Thyroid gland (tissue), 4 donors: ENCODE data around the gene APBB2.

Experiments
- POLR2A ChIP-seq, 2 donors: fragments of 450-650 bp; IDR thresholded peaks; one replicate each; pipeline ENCODE4 v1.6.1; 2017; ENCODE audit warnings: antibody characterized with exemption in 2 of 2, mild to moderate bottlenecking in 2 of 2, moderate library complexity in 1 of 2
- TF ChIP-seq, protein P1 (sequence below), 6 experiments: fragments of 200-600 bp in 3 of 6; fragments of 450-650 bp in 3 of 6; sonication (generic) in 3 of 6; IDR thresholded peaks; one replicate each; pipeline ENCODE4 v1.5.1; 2016 to 2019; ENCODE audit warnings: antibody characterized with exemption in 6 of 6, mild to moderate bottlenecking in 2 of 6, inconsistent platforms in 1 of 6, moderate library complexity in 1 of 6

- TF ChIP-seq, protein P1, sequence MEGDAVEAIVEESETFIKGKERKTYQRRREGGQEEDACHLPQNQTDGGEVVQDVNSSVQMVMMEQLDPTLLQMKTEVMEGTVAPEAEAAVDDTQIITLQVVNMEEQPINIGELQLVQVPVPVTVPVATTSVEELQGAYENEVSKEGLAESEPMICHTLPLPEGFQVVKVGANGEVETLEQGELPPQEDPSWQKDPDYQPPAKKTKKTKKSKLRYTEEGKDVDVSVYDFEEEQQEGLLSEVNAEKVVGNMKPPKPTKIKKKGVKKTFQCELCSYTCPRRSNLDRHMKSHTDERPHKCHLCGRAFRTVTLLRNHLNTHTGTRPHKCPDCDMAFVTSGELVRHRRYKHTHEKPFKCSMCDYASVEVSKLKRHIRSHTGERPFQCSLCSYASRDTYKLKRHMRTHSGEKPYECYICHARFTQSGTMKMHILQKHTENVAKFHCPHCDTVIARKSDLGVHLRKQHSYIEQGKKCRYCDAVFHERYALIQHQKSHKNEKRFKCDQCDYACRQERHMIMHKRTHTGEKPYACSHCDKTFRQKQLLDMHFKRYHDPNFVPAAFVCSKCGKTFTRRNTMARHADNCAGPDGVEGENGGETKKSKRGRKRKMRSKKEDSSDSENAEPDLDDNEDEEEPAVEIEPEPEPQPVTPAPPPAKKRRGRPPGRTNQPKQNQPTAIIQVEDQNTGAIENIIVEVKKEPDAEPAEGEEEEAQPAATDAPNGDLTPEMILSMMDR (IDR thresholded peaks at IDR 0.05): no peak
- TF ChIP-seq POLR2A (IDR thresholded peaks at IDR 0.05): no peak
These were observed 451.1 kb downstream of the APBB2 start for GRCh38 chr4:40763228-40763716.
